ENCODE data around the gene LRRC37A2. TPM values are rescaled to one million over a fixed set of nuclear protein-coding genes. Genes with fewer than 3 reads are reported as not detected.
"Not testable (repeated sequence)": the region's sequence is repeated elsewhere in the genome, so short reads cannot be mapped to it uniquely, and the experiment has no call there.

The LRRC37A2 gene
- 19.7 TPM for polyA plus RNA-seq (ENCODE audit: insufficient read length)

GRCh38 chr17:46512168-46512567 lies at the start of gene LRRC37A2:
TSS of gene LRRC37A2 (plus strand) at chr17:46512468. CDS start at chr17:46512713, 245 bp downstream.
- DNase-seq (ENCODE audit: low read depth), result not testable (repeated sequence)

DNA sequence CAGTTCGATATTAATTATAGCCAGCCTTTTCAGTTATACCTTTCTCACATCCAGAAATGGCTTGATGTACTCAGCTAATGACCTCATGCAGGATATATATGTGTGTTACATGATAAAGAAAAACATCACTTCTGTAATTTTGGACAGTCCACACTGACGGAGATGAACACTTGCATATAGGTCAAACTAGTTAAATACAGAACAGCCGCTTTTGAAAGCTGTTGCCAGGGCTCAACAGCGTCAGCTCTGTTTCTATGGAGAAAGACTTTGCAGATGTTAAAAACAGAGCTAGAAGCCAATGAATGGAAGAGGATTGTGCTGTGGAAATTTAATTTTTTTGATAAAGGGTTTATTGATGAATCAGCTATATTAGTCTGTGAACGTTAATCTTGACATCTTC lies 44.6 kb upstream of the LRRC37A2 start:
- not testable (repeated sequence) for DNase-seq (ENCODE audit: low read depth)

- DNase-seq (ENCODE audit: low read depth), result not testable (repeated sequence)
Observed at GRCh38 chr17:46474489-46474888, 37.8 kb upstream of the LRRC37A2 start.

DNA sequence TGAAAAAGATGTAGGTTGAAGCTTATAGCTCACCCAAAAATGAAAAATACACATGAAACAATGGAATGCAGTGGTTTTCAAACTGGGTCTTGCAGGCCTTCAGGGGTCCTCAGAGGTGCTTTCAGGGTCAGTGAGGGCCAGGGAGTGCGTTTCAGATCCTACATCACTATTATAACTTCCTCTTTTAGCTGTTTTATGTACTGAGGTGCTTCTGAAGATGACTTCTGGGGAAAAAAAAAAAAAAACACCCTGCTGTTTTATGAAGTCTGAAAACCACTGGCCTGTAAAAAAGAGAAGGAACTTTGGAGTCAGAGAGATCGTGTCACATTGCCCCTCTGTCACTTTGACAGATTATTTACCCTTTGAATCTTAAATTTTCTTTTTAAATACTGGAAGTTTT lies 36.7 kb upstream of the LRRC37A2 start:
- DNase-seq (ENCODE audit: low read depth), result not testable (repeated sequence)

GRCh38 chr17:46478823-46479222 lies 33.4 kb upstream of the LRRC37A2 start:
- DNase-seq (ENCODE audit: low read depth), result not testable (repeated sequence)

DNA sequence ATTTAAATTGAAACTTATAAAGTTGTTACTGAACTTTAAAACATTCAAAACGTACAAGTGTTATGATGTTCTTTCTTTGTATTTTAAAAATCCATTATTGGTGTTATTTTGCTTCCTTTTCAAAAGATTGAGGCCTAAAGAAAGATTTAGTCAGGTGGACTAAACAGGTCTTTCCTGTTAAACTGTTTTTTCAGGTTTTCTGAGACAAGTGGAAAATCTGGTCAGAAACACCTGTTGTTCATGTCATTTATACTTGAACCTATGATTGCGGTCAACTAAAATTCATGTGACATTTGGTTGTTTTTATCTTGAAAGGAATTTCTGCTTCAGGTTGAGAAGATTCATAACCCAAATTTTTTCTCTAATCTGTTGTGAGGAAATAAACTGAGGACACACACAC lies 31.0 kb upstream of the LRRC37A2 start:
- DNase-seq (ENCODE audit: low read depth), result not testable (repeated sequence)

- not testable (repeated sequence) for DNase-seq (ENCODE audit: low read depth)
Observed at GRCh38 chr17:46492021-46492420, 20.2 kb upstream of the LRRC37A2 start.

DNA sequence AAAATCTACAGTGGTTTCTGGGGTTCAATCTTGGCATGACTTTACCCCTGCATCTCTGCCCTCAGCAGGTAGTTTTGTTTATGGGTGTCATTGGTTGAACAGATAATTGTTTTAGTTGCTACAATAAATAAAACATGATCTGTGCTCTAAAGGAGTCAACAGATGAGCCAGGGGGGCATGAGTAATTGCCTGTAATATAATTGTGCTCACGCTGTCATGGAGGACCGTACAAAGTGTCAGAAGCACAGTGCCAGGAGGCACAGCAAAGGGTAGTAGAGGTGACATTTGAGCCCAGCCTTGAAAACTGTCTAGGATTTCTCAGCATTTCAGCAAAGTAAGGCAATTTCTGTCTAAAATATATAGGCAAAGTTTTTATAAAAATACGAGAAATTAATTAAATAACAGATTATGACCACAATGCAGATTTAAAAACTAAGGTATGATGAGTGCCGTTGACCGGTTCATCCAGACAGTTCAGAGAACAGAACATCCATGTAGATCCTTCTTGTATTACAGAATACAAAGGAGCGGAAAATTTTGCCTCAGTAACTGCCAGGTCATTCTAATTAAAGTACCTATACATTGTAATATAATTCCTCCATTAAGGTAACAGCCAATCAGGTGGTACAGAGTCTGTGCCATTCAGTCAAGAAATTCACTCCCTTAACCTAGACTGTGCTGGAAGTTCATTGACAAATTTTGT lies 12.7 kb upstream of the LRRC37A2 start:
- not testable (repeated sequence) for DNase-seq (ENCODE audit: low read depth)

DNA sequence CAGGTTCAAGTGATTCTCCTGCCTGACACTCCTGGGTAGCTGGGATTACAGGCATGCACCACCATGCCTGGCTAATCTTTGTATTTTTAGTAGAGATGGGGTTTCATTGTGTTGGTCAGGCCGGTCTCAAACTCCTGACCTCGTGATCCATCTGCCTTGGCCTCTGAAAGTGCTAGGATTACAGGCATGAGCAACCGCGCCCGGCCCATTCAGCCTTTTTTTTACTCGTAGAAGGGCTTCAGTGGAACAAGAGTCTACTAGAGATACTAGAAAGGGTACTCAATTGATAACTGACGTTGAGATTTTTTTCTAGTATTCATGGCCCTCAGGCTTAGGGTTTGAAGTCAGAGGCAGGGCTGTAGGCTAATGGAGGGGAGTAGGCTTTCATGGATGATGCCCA lies 6.4 kb upstream of the LRRC37A2 start:
- DNase-seq (ENCODE audit: low read depth), result not testable (repeated sequence)

- DNase-seq (ENCODE audit: low read depth), result not testable (repeated sequence)
Observed at GRCh38 chr17:46534716-46535115, 22.4 kb downstream of the LRRC37A2 start.

DNA sequence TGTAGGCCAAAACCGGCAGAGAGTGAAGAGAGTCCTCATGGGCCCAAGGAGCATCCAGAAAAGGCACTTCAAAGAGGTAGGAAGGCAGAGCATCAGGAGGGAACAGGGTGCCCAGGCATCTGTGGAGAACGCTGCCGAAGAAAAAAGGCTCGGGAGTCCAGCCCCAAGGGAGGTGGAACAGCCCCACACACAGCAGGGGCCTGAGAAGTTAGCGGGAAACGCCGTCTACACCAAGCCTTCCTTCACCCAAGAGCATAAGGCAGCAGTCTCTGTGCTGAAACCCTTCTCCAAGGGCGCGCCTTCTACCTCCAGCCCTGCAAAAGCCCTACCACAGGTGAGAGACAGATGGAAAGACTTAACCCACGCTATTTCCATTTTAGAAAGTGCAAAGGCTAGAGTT lies 36.3 kb downstream of the LRRC37A2 start:
- not testable (repeated sequence) for DNase-seq (ENCODE audit: low read depth)

DNA sequence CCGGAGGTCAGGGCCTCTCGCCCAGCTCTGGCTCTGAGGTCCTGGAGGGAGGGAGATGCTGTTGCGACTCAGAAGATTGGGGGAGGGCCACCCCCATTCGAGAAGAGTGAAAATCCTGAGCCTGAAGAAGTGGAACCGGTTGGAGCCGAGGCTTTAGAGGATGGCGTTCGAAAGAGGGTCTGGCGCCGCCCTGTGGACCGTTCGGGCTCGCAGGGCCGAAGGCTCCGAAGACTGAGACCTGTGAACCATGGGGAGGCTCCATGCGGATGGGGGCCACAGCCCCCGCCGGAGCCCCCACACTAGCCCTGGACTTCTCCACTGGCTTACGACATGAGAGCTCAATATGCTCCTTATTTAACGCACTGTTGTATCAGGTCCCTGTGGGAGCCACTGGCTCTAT lies 46.9 kb downstream of the LRRC37A2 start:
- DNase-seq (ENCODE audit: low read depth), result not testable (repeated sequence)

GRCh38 chr17:46560048-46560447 lies 47.8 kb downstream of the LRRC37A2 start:
- DNase-seq (ENCODE audit: low read depth), result not testable (repeated sequence)

DNA sequence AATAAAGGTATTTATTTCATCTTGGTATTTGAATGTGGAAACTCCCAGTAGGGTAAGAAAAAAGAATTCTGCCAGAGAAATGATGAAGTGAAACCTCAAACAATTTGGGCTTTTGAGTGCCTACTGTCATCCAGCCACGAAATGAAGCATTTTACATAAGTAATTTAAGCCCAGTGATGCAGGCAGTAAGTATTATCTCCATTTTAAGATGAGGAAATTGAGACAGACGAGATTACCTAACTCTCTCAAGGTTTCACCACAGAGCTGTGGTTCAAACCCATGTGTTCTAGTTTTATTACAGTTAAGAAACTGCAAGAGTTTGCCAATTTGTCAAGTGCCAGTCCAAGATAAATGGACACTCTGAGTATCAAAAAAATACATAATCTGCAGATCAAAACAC lies 54.0 kb downstream of the LRRC37A2 start:
- not testable (repeated sequence) for DNase-seq (ENCODE audit: low read depth)

DNA sequence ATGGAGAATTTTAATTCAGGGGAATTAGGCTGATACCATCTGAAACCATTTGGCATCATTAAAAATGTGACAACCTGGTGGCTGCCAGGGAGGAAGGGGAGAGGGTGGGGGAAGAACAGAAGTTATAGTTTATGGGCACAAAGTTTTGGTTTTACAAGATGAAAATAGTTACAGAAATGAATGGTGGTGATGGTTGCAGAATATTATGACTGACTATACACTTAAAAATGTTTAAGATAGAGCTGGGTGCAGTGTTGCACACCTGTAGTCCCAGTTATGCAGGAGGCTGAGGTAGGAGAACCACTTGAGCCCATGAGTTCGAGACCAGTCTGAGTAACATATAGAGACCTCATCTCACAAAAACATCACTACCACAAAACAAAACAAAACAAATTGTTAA lies 54.7 kb downstream of the LRRC37A2 start:
- not testable (repeated sequence) for DNase-seq (ENCODE audit: low read depth)

DNA sequence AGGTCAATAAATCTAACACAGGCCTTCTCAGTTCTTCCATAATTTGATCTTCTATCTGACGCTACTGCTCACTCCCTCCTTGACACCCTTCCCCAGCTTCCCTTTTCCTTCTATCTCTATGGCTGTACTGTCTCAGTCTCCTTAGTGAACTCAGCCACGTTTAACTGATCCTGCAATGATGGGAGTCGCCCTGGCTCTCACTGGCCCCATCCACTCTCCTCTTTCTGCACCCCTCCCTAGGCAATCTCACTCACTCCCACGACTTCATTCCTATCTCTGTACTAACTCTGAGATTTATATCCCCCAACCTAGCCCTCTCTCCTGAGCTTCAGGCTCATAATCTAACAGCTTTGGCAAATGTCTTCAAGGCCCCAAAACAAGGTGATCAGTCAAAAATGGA lies 59.5 kb downstream of the LRRC37A2 start:
- not testable (repeated sequence) for DNase-seq (ENCODE audit: low read depth)

- DNase-seq (ENCODE audit: low read depth), result not testable (repeated sequence)
Observed at GRCh38 chr17:46579083-46580075, 67.1 kb downstream of the LRRC37A2 start, which contains the start of gene ARL17A. TSS of gene ARL17A (minus strand) at chr17:46579691. CDS start at chr17:46576322, 3,369 bp downstream.

- DNase-seq (ENCODE audit: low read depth), result not testable (repeated sequence)
Observed at GRCh38 chr17:46580082-46580481, 67.8 kb downstream of the LRRC37A2 start.

DNA sequence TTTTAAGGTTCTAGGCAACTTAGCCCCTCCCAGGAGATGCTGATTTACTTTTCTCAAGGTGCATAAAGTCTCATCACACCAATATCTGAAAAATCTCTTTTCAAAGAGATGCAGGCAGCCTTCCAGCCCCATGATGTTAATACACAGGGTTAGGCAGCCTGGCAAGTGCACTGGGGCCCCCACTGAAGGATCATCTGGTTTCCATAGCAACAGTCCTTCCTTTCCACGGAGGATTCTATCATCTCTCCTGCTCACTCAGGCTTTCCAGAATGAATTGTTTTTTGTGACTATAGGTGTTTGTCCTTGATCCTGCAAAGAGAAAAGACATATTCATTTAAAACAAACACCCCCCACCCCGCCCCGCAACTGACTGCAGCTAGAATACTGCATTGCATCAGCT lies 73.2 kb downstream of the LRRC37A2 start:
- not testable (repeated sequence) for DNase-seq (ENCODE audit: low read depth)

DNA sequence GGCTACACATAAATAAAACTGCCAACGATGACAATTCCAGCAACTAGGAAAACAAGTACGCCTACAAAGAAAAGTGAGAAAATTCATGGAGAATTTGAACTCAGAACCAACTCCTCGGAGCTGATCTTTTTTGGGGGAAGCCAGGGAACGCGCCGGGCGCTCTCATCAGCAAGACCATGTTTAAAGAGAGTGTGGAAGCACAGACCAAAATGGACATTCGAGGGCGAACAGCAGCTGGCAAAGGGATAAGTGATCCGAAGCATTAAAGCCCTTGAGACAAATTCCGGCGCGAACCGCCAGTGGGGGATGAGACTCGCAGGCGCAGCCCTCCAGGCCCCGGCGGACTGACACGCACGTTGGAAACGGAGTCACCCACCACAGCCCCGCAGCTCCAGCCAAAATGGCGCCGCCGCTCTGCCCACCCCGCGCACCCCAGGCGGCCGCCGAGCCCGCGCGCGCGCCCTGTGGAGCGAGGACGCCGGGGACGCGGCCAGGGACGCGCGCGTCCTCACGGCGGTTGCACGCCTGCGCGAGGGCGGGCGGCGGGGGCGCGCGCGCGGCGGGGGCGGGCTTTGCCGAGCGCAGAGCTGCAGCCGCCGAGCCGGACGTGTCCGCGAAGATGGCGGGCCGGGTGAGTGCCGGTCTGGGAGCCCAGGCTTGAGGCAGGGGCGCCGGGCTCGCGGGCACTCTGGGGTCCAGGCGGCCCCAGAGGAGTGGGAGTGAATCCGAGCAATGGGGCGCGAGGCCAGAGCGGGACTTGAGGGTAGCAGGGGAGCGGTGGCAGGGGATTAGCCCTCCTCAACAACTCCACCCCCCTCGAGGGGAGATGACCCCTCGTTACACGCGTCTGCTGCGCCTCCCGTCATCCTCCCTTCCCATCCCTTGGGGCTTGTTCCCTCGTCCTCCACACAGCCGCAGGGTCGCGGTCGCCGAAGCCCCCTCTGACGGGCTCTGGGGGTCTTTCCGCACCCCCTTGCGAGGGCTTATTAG lies 78.2 kb downstream of the LRRC37A2 start, which contains the start of gene NSF:
Gene NSF, plus strand, starts transcription at position 513 of the 990 bp plus-strand sequence. Its CDS starts 107 bp downstream, at position 620.
- DNase-seq (ENCODE audit: low read depth), result not testable (repeated sequence)

GRCh38 chr17:46591332-46591731 lies 79.1 kb downstream of the LRRC37A2 start:
- DNase-seq (ENCODE audit: low read depth), result not testable (repeated sequence)

All from forelimb muscle (tissue), 1 donor.